ENCODE data around the gene RPLP1.

Gene RPLP1

DNA sequence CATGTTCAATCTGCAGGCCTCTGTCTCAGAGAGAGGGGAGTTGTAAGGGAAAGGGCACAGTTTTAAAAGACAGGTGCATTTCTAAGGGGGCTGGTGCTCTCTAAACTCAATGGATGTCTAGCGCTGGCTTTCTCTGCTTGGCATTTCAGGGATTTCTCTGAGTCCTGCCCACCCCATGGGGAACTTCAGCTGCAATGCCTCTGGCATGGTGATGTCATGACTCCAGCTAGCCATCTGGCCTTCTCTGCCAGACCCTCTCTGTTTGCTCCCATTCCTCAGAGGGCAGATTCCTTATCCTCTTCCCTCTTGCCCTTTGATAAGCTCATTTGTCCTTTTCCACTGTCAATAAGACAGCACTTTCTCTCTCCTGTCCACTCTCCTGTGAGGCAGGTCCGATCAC, 40.8 kb downstream of the RPLP1 start:
- TF ChIP-seq, protein P1, sequence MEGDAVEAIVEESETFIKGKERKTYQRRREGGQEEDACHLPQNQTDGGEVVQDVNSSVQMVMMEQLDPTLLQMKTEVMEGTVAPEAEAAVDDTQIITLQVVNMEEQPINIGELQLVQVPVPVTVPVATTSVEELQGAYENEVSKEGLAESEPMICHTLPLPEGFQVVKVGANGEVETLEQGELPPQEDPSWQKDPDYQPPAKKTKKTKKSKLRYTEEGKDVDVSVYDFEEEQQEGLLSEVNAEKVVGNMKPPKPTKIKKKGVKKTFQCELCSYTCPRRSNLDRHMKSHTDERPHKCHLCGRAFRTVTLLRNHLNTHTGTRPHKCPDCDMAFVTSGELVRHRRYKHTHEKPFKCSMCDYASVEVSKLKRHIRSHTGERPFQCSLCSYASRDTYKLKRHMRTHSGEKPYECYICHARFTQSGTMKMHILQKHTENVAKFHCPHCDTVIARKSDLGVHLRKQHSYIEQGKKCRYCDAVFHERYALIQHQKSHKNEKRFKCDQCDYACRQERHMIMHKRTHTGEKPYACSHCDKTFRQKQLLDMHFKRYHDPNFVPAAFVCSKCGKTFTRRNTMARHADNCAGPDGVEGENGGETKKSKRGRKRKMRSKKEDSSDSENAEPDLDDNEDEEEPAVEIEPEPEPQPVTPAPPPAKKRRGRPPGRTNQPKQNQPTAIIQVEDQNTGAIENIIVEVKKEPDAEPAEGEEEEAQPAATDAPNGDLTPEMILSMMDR (IDR thresholded peaks at IDR 0.05; ENCODE audit: low read length, missing control alignments), result no peak
- no peak for DNase-seq (ENCODE audit: low read depth)

DNA sequence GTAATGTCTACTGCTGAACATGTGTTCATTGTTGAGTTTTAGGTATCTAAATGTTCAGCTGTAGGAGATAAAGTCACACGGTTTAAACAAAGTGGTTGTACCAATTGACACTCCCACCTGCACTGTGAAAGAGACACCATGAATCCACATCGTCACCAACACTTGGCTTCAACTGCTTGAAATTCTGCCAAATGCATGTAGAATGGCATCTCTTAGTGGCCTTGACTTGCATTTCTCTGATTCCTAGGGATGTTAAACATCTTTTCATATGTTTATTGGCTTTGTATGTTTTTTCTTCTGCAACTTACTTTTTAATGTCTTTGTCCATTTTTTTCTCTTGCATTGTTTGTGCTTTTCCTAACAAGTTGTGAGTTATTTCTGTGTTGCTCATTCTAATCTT, 43.4 kb downstream of the RPLP1 start:
- TF ChIP-seq, protein P1 (IDR thresholded peaks at IDR 0.05; ENCODE audit: low read length, missing control alignments), result no peak
- DNase-seq (ENCODE audit: low read depth), result no peak
- no peak overlapping the region for H3K4me3 ChIP-seq (replicated peaks; ENCODE audit: low read depth, low read length)

More for the DNA sequence above, 40.8 kb downstream of the RPLP1 start:
- no peak overlapping the region for H3K4me3 ChIP-seq (replicated peaks; ENCODE audit: low read depth, low read length)

DNA sequence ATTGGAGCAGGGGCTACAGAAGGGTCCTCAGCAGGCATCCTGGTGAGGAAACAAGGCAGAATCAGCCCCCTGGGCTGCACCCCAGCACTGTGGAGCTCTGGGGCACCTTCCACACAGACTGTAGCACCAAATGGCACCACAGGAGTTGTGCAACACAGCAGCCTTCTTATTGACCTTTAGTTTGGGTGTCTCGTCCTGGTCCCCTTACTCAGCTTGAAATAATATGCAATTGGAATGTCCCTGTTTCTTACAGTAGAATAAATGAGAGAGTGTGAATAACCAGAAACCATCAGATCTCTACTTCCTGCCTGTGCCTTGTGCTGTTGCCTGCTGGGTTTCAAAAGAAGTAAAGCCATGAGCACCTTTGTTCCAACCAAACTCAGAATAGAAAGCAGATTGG, 44.5 kb downstream of the RPLP1 start:
- no peak overlapping the region for H3K4me3 ChIP-seq (replicated peaks; ENCODE audit: low read depth, low read length)
- TF ChIP-seq, protein P1 (IDR thresholded peaks at IDR 0.05; ENCODE audit: low read length, missing control alignments), result no peak
- no peak for DNase-seq (ENCODE audit: low read depth)

DNA sequence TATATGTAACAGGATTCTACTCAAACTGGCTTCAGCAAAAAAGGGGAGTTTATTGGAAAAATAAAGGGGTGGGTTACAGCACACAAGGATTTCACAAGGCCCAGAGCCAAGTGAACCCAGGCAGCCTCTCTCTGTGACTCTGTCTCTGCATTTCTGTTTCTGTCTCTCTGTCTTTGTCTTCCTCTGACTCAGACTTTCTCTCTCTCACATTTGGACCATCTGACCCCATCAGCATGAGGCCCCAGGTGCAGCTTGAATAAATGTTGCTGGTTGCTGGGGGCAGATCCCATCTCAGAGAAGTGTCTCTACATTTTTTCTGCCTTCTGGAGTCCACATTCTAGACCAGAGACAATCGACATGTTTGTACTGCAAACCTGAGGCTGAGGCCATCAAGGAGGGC, 45.0 kb downstream of the RPLP1 start:
- no peak overlapping the region for H3K4me3 ChIP-seq (replicated peaks; ENCODE audit: low read depth, low read length)
- TF ChIP-seq, protein P1 (IDR thresholded peaks at IDR 0.05; ENCODE audit: low read length, missing control alignments), result no peak
- no peak for DNase-seq (ENCODE audit: low read depth)

DNA sequence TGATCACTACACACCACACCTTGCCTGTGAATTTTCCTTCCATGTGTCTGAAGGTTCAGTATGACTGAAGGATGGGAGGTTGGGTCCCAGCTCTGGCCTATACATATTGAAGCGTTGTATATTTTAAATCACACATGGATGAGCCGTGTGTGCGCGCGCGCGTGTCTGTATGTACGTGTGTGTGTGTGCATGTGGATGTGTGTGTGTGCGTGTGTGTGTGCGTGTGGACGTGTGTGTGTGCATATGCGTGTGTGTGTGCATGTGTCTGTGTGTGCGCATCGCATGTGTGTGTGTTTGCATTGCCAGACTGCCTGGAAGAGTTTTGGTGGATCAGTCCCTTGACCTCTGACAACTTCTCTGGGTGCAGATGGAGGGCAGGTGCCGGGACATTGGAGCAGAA, 45.7 kb downstream of the RPLP1 start:
- no peak overlapping the region for H3K4me3 ChIP-seq (replicated peaks; ENCODE audit: low read depth, low read length)
- TF ChIP-seq, protein P1 (IDR thresholded peaks at IDR 0.05; ENCODE audit: low read length, missing control alignments), result no peak
- no peak for DNase-seq (ENCODE audit: low read depth)

DNA sequence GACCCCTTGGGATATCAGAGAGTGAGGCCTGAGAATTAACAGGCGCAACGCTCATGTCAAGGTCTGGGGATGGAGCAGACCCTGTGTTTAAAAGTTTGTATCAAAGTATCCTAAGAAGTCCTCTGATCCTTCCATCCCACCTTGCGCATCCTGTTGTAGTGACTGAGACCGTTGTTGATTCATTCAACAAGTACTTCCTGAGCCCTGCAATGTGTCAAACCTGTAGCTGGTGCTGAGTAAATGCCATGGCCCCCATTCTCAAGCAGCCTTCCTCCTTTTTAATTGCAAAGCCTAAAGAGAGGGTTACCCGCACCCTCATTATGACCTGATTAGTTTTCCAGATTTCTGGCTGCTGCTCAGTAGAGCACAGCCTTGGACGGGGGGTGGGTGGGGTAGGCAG, 46.4 kb downstream of the RPLP1 start:
- TF ChIP-seq, protein P1 (IDR thresholded peaks at IDR 0.05; ENCODE audit: low read length, missing control alignments), result no peak
- no peak overlapping the region for H3K4me3 ChIP-seq (replicated peaks; ENCODE audit: low read depth, low read length)

DNA sequence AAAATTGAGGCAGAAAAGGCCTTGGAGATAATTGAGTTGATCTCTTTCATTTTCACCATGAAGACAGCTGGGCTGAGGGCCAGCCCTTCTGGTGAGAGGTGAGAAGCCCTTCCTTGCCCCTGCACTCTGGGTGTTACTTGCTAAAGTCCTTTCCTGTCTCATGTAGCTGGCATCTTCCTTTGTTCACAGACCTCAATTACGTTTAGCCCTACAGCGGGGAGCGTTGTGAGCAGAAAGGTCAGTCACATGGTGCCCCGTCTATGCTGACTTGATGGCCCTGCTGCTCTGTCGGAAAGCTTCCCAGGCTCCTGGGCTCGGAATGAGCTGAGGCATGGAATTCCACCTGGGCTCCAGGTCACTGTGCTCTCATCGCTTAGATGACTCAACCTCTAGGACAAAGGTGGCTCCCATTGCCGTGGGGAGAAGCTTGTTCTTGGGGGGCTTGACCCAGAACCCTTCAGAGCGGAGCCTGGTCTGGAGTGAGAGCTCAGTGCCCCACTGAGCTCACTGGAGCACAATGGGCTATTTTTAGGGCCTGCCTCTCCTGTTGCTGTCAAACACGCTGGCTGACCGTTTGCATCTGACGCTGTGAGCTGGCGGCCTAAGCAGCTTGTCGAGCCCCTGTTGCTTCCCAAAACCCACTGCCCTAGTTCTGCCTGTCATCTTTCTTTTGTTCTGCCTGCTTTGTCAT, 47.0 kb downstream of the RPLP1 start:
- DNase-seq (ENCODE audit: low read depth), result no peak
- no peak overlapping the region for H3K4me3 ChIP-seq (replicated peaks; ENCODE audit: low read depth, low read length)
- TF ChIP-seq, protein P1 (IDR thresholded peaks at IDR 0.05; ENCODE audit: low read length, missing control alignments), result no peak

More for the DNA sequence above, 46.4 kb downstream of the RPLP1 start:
- DNase-seq (ENCODE audit: low read depth), result no peak

Measured in fibroblast of pulmonary artery (primary cell).